Measurements from ENCODE around the gene STUM.
"Not testable (repeated sequence)": the region's sequence is repeated elsewhere in the genome, so short reads cannot be mapped to it uniquely, and the experiment has no call there.

The STUM gene

GRCh38 chr1:226581650-226582330 lies 33.2 kb downstream of the STUM start:
- no peak for DNase-seq (ENCODE audit: low spot score)

DNA sequence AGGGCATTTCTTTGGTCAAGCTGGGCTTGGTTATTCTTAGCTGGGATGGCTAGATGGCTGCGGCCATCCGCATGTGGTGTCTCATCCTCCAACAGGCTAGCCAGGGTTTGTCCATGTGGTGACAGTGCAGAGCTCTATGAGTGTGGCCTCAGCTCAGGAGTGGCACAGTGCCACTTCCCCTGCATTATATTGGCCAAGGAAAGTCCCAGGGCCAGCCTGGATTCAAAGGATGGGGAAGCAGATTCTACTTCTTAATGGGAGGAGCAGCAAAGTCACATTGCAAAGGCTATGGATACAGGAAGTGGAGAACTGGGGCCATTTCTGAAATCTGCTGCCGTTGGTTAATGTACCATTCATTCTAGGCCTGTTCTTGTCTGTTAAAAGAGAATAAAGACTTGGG lies 34.4 kb downstream of the STUM start:
- DNase-seq (ENCODE audit: low spot score) = no peak

DNA sequence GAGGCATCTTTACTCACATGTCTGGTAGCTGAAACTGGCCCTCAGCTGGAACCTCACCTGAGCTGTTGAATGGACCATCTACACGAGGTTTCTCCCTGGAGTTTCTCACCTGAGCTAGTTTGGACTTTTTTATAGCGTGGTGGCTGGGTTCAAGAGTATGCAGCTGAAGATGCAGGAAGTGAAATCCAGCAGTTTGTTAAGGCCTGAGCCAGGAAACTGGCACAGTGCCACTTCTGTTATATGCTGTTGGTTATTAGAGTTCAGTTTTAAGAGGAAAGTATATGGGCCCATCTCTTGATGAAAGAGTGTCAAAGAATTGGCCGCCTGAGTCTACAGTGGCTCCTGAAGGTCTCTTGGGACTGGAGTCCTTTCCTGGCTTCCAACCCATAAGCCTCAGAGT lies 35.6 kb downstream of the STUM start:
- no peak for DNase-seq (ENCODE audit: low spot score)

DNA sequence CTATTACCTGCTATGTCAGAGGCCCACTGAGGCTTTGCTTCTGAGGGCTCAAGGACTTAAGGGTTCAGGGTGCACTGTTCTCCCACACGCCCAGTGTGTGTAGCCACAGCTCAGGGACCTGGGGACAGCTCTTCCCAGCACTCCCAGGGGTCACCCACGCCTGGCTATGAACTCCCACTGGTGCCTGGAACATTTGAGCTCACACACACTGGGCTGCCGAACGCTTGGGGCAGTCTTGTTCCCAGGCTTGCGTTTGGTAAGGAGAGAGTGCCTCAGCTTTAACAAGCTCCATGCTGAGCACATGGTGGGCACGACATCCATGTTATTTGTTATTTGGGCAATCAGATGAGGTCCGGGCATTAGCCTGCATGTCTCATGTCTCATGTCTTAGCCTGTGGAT lies 37.6 kb downstream of the STUM start:
- DNase-seq (ENCODE audit: low spot score) = no peak

- DNase-seq (ENCODE audit: low spot score) = no peak
These were observed 38.3 kb downstream of the STUM start for GRCh38 chr1:226586650-226587422.

DNA sequence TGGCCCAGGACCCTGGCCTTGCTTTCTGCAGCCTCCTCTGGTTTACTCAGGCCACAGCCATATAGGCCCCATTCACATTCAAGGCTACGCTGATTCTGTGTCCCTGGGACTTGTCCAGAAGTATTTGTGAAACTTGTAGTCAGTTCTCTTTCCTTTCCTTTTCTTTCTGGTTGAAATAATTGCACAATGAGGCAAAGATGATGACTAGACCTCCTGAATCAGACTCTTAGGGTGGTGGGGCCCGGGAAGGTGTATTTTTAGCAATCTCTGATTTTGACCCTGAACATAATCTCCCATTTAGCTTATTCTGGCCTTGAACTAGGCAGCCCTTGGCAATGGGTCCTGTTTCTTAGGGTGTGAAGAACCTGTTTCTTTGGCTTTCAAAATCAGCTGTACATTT lies 39.9 kb downstream of the STUM start:
- no peak for DNase-seq (ENCODE audit: low spot score)

DNA sequence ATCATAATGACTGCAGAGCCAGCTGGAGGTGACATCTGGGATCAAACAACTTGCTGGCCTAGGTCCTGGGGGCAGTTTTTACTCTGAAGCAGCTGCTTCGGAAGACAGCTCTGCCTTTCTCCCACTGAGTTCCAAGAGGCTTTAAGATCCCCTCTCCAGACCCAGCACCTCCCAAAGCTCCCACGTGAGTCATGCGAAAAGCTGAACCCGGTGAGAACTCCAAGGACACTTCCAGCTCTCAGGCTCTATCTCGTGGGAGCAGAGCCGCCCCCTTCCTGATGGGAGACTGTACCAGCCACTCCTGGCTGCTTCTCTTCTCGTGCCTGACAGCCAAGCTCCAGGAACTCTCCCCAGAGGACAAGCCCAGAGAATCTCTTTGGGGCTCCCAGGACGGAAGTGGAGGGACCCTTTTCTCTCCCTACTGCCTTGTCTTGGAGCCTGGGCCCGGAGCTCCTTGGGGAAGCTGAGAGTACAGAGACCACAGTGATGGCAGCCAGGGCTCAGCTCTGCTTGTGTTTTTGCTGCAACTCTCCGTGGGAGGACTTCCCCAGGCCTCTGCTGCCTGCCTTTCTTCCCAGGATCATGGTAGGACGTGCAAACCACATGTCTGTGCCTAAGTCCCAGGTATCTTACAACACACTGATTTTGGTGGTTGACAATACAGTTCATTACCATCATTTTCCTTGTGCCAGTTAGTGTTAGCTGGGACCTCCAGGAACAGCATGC lies 40.6 kb downstream of the STUM start:
- no peak for DNase-seq (ENCODE audit: low spot score)

DNA sequence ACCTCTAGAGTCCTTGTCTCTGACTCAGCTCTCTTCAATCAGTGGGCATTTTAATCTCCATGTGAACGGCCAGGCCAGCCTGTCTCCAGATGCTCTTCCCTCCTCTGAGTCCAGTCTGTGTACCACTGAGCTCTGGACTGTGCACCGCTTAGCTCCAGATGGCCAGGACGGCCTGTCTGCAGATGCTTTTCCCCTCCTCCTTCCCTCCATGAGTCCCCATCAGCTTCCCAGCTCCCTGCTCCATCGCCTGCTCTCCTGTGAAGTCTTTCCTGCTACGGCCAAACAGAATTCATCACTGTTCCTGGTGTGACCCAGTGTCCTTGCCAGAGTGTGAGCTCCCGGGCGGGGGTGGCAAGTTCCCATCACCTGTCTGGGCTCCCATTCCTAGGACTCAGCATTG lies 42.0 kb downstream of the STUM start:
- DNase-seq (ENCODE audit: low spot score) = no peak

GRCh38 chr1:226593541-226593940 lies 45.0 kb downstream of the STUM start:
- no peak for DNase-seq (ENCODE audit: low spot score)

- DNase-seq (ENCODE audit: low spot score) = no peak
These were observed 48.1 kb downstream of the STUM start for GRCh38 chr1:226596531-226597165.

GRCh38 chr1:226597616-226598454 lies 49.3 kb downstream of the STUM start:
- DNase-seq (ENCODE audit: low spot score) = no peak

DNA sequence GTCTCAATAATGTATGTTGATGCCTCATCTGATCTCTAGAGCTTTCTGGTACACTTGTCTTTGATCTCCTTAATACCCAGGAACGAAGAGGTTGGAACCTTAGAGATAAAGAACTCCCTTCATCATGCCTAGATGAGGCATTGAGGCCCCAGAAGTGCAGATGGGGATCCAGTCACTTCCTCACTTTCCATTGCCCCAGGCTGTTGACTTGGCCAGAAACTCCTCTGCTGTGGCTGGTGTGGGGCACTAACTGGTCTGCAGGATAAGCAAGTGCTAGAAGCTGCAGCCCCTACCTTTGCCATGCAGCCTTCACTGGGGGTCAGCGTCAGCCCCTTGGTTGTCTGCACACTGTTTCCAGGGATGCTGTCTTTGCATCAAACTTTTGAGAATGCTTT lies 49.9 kb downstream of the STUM start:
- no peak for DNase-seq (ENCODE audit: low spot score)

GRCh38 chr1:226598955-226599354 lies 50.4 kb downstream of the STUM start:
- not testable (repeated sequence) for DNase-seq (ENCODE audit: low spot score)

GRCh38 chr1:226599636-226600238 lies 51.2 kb downstream of the STUM start:
- DNase-seq (ENCODE audit: low spot score) = no peak

DNA sequence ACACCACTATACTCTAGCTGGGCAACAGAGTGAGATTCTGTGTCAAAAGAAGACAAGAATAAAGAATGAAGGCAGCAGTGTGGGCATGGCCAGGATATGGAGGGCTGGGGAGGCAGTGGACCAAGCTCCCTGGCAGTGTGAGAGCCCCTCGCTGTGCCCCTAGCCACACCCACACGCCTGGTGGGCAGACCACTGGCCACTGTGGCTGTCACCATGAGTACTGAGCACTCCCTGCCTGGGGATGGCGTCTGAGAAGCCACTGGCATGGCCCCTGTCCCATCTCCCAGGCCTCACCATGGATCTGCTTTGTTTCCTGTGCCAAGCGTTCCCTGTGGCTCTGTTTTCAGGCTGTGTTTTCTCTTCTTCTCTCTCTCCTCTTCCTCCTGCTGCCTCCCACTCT lies 51.7 kb downstream of the STUM start:
- DNase-seq (ENCODE audit: low spot score) = no peak

DNA sequence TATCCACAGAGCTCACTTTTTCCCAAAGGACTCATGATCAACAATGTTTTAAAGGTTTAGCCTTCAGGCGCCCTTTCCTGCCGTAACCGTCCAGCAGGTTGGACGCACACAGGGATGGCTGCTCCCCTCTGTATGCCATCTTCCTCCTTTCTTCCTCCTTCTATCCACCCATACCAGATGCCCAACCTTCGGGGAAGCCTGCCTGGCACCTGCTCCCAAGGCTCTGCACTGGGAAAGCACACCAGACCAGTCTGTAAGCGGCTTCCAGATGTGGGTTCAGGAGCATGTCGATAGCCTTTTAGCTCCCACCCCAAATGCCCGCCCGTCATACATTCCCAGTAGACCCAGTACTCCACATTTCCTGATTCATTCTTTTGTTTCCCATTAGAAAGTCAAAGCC lies 52.9 kb downstream of the STUM start:
- no peak for DNase-seq (ENCODE audit: low spot score)

GRCh38 chr1:226602186-226603021 lies 53.8 kb downstream of the STUM start:
- no peak for DNase-seq (ENCODE audit: low spot score)

DNA sequence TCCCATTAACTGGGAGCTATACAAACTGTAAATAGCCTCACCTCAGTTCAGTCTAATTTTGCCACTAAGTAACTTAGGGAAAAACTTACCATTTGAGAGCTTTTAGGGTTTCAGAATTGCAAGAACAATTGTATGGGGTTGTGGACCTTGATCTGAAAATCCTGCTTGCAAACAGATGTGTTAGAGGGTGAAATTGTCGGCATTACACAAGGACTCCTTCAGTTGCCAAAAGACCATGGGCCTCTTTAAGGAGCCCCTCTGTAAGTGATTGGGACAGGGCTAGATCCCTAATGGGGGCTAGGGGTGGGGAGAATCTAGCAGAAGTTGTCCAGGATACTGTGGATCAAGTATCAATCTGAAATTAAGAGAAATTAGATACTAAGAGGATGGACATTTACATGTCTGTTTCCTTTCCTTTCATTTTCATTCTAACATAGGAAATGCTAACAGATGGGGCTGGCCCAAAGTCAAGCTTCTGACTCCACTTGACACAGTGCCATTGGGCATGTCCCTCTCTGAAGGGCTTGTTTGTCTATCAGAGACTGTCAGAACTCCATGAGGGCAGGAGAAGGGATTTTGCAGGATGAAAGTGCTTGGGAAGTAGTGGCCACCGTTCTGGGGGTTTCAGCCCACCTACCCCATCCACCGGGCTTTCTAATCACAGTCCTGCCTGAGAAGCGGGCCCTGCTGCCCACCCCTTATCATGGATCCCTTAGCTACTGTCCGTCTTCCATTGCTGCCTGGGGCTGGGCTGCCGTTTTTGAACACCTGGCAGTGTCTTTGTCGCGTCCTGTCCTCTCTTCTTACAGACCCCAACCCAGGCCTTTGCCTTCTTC lies 54.7 kb downstream of the STUM start:
- DNase-seq (ENCODE audit: low spot score) = no peak

DNA sequence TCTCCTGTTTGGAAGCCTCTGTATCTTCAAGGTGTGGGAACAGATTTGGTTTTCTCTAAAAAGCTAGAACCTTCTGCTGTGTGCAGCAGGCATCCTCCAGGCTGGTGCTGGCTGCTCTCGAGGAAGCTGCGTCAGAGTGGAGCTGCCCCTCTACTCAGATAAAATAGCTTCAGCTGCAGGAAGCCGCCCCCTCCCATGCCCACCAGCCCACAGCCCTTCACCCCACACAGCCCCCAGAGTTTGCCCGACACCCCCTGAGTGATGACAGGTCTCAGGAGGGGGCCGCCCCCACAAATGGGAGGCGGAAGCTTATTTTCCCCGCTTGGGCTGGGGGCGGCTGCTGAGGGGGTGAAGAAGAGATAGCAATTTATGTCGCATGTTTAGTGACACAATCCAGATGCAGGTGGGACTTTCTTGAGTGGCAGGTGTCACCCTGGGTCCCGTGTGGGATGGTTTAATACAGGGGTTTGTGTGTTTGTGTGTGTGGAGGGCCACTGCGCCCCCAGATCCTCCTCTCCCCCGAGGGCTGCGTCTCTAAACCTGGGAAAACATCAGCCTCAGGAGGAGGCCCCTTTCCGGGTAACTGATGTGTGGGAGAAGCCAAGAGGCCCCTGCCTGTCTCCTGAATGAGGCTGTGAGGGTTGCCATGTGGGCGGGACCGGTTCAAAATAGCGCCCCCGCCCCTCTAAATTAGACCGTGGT lies 55.4 kb downstream of the STUM start:
- no peak for DNase-seq (ENCODE audit: low spot score)
